GM19324 (cell line): Measurements from ENCODE around the gene PGA5.
"Not testable (repeated sequence)": the region's sequence is repeated elsewhere in the genome, so short reads cannot be mapped to it uniquely, and the experiment has no call there.

Experiments used
- ATAC-seq: cut with Tn5 transposase; IDR thresholded peaks from one replicate; pipeline ENCODE4 v1.9.1; 2021; ENCODE audit warnings: mild to moderate bottlenecking, moderate library complexity; ENCODE audit not compliant: unreplicated experiment, low FRiP score

The PGA5 gene

GRCh38 chr11:61240875-61241274, at the start of gene PGA5:
Gene PGA5, plus strand, starts transcription at chr11:61241175. Its CDS starts 52 bp downstream, at chr11:61241227.
- not testable (repeated sequence) for ATAC-seq

- no peak for ATAC-seq
Measured at GRCh38 chr11:61193596-61193995, 47.4 kb upstream of the PGA5 start.

DNA sequence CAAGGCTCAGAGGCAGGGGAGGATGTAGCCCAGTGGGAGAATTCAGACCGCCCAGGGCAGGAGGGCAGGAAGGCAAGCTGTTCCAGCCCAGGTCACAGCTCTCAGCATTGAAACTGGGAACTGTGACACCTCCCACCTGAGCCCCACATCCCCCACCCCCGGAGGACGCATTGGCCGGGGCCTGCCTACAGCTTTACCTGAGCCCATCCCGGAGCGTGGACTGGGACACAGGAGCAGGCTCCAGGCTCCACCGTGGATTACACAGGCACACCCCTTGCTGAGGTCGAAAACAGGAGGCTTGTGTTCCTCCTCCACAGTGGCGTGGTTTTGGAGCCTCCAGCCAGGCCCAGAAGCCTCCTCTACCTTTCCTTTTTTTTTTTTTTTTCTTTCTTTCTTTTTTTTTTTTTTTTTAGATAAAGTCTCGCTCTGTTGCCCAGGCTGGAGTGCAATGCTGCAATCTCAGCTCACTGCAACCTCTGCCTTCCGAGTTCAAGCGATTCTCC, 46.8 kb upstream of the PGA5 start:
- ATAC-seq: no peak

DNA sequence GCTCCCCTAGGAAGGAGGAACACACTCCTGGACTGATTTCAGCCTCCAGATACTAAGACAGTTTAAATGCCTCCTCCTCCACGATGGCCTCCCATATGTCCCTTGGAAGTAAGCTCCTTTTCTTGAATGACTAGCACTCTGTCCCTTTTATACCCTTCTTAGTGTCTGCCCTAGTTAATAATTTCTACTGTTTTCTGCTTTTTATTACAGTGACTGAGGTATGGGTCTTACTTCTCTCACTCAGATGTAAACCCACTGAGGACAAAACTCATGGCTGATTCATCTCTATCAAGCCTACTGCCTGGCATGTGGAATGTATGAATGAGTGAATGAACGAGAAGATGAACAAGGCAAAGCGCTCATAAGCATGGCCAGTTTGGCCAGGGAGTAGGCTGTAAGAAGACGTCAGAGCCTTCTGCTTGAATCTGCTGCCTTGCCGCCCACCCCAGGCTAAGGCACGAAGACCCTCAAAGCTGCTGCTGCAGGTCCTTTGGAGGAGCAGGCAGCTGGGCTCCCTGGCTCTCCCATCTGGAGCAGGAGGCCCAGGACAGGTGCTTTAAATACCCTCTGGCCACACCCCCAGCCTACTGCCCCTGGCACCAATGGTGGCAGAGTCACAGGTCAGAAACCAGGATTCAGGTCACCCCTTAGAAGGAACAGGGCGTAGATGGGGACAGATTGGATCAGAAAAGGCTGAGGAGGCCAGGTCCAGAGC, 45.8 kb upstream of the PGA5 start:
- ATAC-seq: no peak

GRCh38 chr11:61195719-61196118, 45.3 kb upstream of the PGA5 start:
- no peak for ATAC-seq

GRCh38 chr11:61198361-61198760, 42.6 kb upstream of the PGA5 start:
- ATAC-seq: no peak

DNA sequence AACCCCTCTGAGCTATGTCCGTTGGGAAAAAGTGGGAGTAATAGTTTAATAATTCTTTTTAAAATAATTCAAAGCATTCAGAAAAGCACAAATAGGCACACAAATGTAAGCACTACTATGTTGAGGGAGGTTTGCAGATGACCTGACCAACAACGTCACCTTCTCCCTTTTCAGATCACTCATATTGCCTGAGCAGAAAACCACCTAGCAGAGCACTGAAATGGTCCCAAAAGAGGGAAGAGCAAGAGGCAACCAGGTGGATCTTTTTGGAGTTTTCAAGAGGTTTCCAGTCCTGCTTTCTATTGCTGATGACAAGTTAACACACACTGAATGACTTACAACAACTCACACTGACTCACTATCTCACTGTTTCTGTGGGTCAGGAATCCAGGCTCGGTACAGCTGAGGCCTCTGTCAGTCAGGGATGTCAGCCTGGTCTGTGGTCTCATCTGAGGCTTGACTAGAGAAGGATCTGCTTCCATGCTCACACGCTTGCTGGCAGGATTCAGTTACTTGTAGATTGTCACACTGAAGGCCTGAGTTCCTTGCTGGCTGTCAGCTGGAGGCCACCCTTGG, 41.9 kb upstream of the PGA5 start:
- no peak for ATAC-seq

DNA sequence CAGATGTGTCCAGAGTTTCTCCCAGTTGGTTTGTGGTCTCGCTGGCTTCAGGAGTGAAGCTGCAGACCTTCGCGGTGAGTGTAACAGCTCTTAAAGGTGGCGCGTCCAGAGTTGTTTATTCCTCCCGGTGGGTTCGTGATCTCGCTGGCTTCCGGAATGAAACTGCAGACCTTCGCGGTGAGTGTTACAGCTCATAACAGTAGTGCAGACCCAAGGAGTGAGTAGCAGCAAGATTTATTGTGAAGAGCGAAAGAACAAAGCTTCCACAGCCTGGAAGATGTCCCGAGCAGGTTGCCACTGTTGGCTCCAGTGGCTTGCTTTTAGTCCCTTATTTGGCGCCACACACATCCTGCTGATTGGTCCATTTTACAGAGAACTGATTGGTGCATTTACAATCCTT, 39.5 kb upstream of the PGA5 start:
- ATAC-seq: no peak

- not testable (repeated sequence) for ATAC-seq
Measured at GRCh38 chr11:61202950-61203746, 37.8 kb upstream of the PGA5 start, which contains the start of gene PGA3. Gene PGA3, plus strand, starts transcription at chr11:61203515. Its CDS starts 50 bp downstream, at chr11:61203565.

GRCh38 chr11:61203873-61204272, 37.1 kb upstream of the PGA5 start:
- not testable (repeated sequence) for ATAC-seq

- not testable (repeated sequence) for ATAC-seq
Measured at GRCh38 chr11:61204502-61205059, 36.4 kb upstream of the PGA5 start.

- not testable (repeated sequence) for ATAC-seq
Measured at GRCh38 chr11:61207636-61208310, 33.2 kb upstream of the PGA5 start.

- ATAC-seq: not testable (repeated sequence)
Measured at GRCh38 chr11:61210629-61211028, 30.3 kb upstream of the PGA5 start.

DNA sequence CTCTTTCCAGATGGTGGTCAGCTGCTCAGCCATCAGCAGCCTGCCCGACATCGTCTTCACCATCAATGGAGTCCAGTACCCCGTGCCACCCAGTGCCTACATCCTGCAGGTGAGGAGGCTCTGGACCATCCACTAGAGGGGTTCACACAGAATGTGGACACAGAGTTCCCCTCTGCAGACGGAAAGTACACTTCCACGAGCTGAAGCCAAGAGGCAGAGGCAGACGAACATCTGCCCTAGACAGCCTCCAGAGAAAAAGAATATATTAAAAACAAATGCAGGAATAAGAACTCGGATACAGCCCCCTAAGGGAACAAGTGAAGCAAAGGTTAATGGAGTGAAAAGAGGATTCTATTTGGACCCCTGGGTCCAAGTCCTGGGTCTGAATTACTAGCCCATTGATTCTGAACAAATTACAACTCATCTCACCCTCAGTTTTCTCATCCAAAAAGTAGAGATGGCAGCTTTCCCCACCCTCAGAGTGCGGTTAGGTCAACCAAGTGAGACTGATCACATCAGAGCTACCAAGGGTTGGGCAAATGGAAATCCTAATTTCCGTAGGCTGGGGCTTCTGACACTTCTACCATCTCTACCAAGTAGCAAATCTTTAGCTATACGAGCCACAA, 29.5 kb upstream of the PGA5 start:
- not testable (repeated sequence) for ATAC-seq

GRCh38 chr11:61212202-61212601, 28.8 kb upstream of the PGA5 start:
- not testable (repeated sequence) for ATAC-seq

DNA sequence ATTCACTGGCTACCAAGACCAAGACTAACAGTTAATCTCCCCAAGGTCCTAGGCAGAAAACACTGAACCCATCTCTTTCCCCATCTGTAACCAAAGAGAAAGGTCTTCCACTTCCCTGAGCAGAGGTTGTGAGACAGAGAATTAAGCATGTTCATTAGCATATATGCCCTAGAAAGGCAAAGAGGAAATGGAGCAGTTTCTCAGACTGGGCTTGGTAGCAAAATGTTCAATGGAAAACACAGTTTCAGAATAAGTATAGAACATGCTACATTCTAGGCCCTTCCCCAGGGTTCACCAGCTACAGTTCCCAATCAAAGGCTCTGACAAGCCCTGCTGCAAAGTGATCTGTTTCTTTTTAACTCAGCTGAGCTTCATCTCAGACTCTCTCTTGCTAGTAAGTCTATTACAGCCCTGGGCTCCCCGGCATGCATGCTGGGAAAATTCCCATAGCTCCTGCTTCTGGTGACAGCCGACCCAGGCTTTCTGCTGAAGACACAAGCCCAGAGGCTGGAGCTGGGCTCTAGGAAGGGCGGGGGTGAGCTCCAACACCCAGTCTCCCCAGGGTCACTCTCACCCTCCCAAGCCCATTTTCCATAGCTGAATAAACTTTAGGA, 27.2 kb upstream of the PGA5 start:
- ATAC-seq: not testable (repeated sequence)

DNA sequence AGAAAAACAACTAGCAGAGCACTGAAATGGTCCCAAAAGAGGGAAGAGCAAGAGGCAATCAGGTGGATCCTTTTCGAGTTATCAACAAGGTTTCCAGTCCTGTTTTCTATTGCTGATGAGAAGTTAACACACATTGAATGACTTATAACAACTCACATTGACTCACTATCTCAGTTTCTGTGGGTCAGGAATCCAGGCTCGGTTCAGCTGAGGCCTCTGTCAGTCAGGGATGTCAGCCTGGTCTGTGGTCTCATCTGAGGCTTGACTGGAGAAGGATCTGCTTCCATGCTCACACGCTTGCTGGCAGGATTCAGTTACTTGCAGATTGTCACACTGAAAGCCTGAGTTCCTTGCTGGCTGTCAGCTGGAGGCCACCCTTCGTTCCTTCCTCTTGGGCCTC, 22.7 kb upstream of the PGA5 start:
- not testable (repeated sequence) for ATAC-seq

DNA sequence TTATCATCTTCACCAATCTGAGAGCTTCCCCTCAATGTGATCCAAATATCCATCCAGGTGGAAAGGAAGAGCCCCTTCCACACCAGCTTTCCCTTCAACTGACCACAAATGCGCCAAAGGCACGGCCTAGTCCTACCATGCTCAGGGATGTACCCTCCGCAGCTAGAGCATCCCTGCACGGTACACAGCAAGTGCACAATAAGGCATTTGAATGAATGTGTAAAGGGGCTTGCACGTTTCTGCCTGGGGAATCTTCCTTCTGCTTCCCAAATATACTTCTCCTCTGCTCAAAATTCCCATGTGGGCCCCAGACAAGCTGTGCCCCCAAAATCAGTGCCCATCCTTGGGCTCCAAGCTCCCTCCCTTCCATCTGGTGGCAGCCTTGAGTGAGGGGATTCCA, 22.0 kb upstream of the PGA5 start:
- not testable (repeated sequence) for ATAC-seq

GRCh38 chr11:61222047-61222446, 18.9 kb upstream of the PGA5 start, which contains the start of gene PGA4:
Gene PGA4, plus strand, starts transcription at chr11:61222347. Its CDS starts 54 bp downstream, at chr11:61222401.
- ATAC-seq: not testable (repeated sequence)
